BE2C (cell line): Measurements from ENCODE around the gene SFMBT2.

ENCODE experiments used
- DNase-seq: peaks from one replicate; pipeline ENCODE4 v3.0.0-alpha.2; 2020
- H3K27me3 ChIP-seq: fragments of 250-450 bp; sonication (Bioruptor Pico); 2 replicates; pipeline ENCODE4 v1.5.1; 2020; ENCODE audit warnings: mild to moderate bottlenecking
- H3K36me3 ChIP-seq: fragments of 250-450 bp; sonication (Bioruptor Pico); 2 replicates; pipeline ENCODE4 v1.5.1; 2020; ENCODE audit warnings: mild to moderate bottlenecking
- H3K4me1 ChIP-seq: fragments of 250-450 bp; sonication (Bioruptor Pico); 2 replicates; pipeline ENCODE4 v1.5.1; 2020
- H3K4me3 ChIP-seq: 2 replicates; pipeline ENCODE4 v1.5.1; 2011; ENCODE audit warnings: low read depth, low read length
- H3K9me3 ChIP-seq: fragments of 250-450 bp; sonication (Bioruptor Pico); 2 replicates; pipeline ENCODE4 v1.5.1; 2020
- TF ChIP-seq, protein P1 (sequence below): IDR thresholded peaks from 2 replicates; pipeline ENCODE4 v1.5.1; 2012; ENCODE audit warnings: mild to moderate bottlenecking, low read depth, low read length

SFMBT2 gene

DNA sequence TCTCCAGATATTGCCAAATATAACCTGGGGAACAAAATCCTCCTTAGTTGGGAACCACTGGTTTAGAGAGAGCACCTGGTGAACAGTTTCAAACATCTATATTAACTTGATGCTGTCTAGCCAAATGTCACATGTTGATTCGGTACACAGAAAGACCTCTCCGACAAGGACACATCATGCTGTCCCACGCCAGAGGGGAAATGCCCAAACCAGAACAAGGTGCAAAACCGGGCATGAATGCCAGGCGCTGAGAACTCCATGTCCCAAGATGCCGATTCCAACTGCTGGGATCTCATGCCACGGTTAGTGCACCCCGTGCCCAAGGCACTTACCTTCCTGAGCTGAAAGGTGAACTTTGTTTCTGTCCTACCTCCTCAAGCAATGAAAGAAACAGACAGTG is 100.8 kb downstream of the SFMBT2 start:
- H3K9me3 ChIP-seq: no peaks in the 10 kb centered on the region; the same call in 1 of the 2 replicates
- TF ChIP-seq, protein P1, sequence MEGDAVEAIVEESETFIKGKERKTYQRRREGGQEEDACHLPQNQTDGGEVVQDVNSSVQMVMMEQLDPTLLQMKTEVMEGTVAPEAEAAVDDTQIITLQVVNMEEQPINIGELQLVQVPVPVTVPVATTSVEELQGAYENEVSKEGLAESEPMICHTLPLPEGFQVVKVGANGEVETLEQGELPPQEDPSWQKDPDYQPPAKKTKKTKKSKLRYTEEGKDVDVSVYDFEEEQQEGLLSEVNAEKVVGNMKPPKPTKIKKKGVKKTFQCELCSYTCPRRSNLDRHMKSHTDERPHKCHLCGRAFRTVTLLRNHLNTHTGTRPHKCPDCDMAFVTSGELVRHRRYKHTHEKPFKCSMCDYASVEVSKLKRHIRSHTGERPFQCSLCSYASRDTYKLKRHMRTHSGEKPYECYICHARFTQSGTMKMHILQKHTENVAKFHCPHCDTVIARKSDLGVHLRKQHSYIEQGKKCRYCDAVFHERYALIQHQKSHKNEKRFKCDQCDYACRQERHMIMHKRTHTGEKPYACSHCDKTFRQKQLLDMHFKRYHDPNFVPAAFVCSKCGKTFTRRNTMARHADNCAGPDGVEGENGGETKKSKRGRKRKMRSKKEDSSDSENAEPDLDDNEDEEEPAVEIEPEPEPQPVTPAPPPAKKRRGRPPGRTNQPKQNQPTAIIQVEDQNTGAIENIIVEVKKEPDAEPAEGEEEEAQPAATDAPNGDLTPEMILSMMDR: no peak
- no peaks in the 10 kb centered on the region for H3K27me3 ChIP-seq
- H3K4me1 ChIP-seq: peaks cover 10% of the 10 kb centered on the region
- peaks cover 4% of the 10 kb centered on the region; the same call in 1 of the 2 replicates for H3K36me3 ChIP-seq
- no peak overlapping the region for H3K4me3 ChIP-seq
- no peak for DNase-seq

DNA sequence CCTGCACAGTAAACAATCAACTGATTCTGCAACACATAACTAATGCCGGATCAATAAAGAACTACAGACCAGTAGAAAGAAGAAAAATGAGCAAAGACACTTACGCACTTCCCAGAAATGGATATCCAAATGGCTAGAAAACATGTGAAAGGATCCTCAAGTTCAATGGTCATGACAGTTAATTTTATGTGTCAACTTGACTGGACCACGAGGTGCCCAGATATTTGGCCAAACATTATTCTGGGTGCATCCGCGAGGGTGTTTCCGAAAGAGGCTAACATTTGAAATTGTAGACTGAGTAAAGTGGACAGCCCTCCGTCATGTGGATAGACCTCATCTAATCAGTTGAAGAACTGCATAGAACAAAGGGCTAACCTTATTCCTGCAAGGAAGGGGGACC is 102.0 kb downstream of the SFMBT2 start:
- TF ChIP-seq, protein P1: no peak
- H3K9me3 ChIP-seq: no peaks in the 10 kb centered on the region; the same call in 1 of the 2 replicates
- peaks cover 10% of the 10 kb centered on the region for H3K4me1 ChIP-seq
- no peak for DNase-seq
- H3K4me3 ChIP-seq: no peak overlapping the region
- no peaks in the 10 kb centered on the region for H3K27me3 ChIP-seq
- H3K36me3 ChIP-seq: peaks cover 4% of the 10 kb centered on the region; the same call in 1 of the 2 replicates

GRCh38 chr10:7306616-7307015 is 104.2 kb downstream of the SFMBT2 start:
- no peaks in the 10 kb centered on the region for H3K27me3 ChIP-seq
- H3K4me3 ChIP-seq: no peak overlapping the region
- peaks cover 7% of the 10 kb centered on the region for H3K4me1 ChIP-seq
- TF ChIP-seq, protein P1: no peak
- H3K36me3 ChIP-seq: peaks cover 4% of the 10 kb centered on the region; the same call in 1 of the 2 replicates
- H3K9me3 ChIP-seq: no peaks in the 10 kb centered on the region; the same call in 1 of the 2 replicates
- no peak for DNase-seq

GRCh38 chr10:7306147-7306546 is 104.7 kb downstream of the SFMBT2 start:
- Histone ChIP-seq H3K27me3 (no peaks in the 10 kb centered on the region), H3K4me1 (peaks cover 5% of the 10 kb centered on the region), H3K4me3 (no peak overlapping the region), H3K9me3 (no peaks in the 10 kb centered on the region; the same call in 1 of the 2 replicates), H3K36me3 (peaks cover 4% of the 10 kb centered on the region; the same call in 1 of the 2 replicates)
- TF ChIP-seq, protein P1: no peak
- DNase-seq: no peak

- Histone ChIP-seq H3K27me3 (no peaks in the 10 kb centered on the region), H3K9me3 (no peaks in the 10 kb centered on the region; the same call in 1 of the 2 replicates), H3K36me3 (peaks cover 4% of the 10 kb centered on the region; the same call in 1 of the 2 replicates), H3K4me1 (peaks cover 5% of the 10 kb centered on the region; the same call in 1 of the 2 replicates), H3K4me3 (no peak overlapping the region)
- DNase-seq: no peak
- TF ChIP-seq, protein P1: no peak
These were observed 105.8 kb downstream of the SFMBT2 start for GRCh38 chr10:7305053-7305452.

DNA sequence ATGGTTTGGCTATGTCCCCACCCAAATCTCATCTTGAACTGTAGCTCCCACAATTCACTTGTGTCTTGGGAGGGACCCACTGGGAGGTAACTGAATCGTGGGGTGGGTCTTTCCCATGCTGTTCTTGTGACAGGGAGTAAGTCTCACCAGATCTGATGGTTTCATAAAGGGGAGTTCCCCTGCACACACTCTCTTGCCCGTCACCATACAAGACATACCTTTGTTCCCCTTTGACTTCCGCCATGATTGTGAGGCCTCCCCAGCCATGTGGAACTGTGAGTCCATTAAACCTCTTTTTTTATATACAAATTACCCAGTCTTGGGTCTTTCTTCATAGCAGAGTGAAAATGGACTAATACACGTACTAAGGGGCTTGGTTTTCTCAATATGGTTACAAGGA is 106.7 kb downstream of the SFMBT2 start:
- no peaks in the 10 kb centered on the region; the same call in 1 of the 2 replicates for H3K9me3 ChIP-seq
- TF ChIP-seq, protein P1: no peak
- H3K27me3 ChIP-seq: no peaks in the 10 kb centered on the region
- no peak overlapping the region for H3K4me3 ChIP-seq
- H3K36me3 ChIP-seq: peaks cover 3% of the 10 kb centered on the region; the same call in 1 of the 2 replicates
- peaks cover 5% of the 10 kb centered on the region; the same call in 1 of the 2 replicates for H3K4me1 ChIP-seq
- DNase-seq: no peak
